ENCODE data around the gene MAGI2. TPM values are rescaled to one million over a fixed set of nuclear protein-coding genes. Genes with fewer than 3 reads are reported as not detected.

Gene MAGI2
- polyA plus RNA-seq, 3 donors: 0.03 to 0.11 TPM; not detected in 1

DNA sequence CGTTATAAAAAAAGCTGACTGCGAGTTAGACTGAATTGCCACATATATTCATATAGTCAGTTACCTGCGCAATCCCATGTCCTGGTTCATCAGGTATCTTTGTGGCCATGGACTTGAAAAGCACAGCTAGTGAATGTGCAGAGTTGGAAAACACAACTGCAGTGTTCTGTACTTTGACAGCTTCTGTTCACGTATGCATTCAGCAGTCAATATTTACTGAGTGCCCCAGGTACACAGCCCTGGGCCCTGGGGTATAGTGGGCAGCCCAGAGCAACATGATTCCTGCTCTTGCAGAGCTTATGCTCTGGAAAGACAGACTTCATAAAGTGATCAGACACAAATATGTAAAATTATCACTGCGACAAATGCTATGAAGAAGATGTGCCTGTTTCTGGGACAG is 1341.0 kb downstream of the MAGI2 start:
- Mint-ChIP-seq H3K27ac (no peak overlapping the region), H3K4me1 (no peaks in the 10 kb centered on the region), H3K27me3 (ENCODE audit: low read depth in 3 of 3) (peaks cover 0 to 5% (median 0%) of the 10 kb centered on the region in 3 donors), H3K4me3 (no peak overlapping the region), H3K36me3 (no peaks in the 10 kb centered on the region), H3K9me3 (peaks cover under 1 to 6% (median 3%) of the 10 kb centered on the region in 7 donors)
- WGBS (ENCODE audit: insufficient coverage): 100% methylated on average over 3 of the region's 5 CpGs
- no peaks in the 10 kb centered on the region for H3K27me3 ChIP-seq (ENCODE audit: control insufficient read depth in 2 of 2, insufficient read depth in 2 of 2, low read length in 2 of 2)
- no peak overlapping the region for H3K27ac ChIP-seq (ENCODE audit: low read depth in 1 of 2, low read length in 2 of 2)
- no peaks in the 10 kb centered on the region for H4K20me1 ChIP-seq (ENCODE audit: insufficient read depth, low read length)
- H3K4me2 ChIP-seq (replicated peaks; ENCODE audit: extremely low read depth, low read length, poor library complexity, severe bottlenecking): no peak overlapping the region
- TF ChIP-seq CTCF (IDR thresholded peaks at IDR 0.05): no peak
- H3K79me2 ChIP-seq (ENCODE audit: insufficient read depth, low read length): no peaks in the 10 kb centered on the region
- no peak overlapping the region for H3K4me3 ChIP-seq (replicated peaks in 1 of 3; ENCODE audit: low read depth in 2 of 3, low read length in 3 of 3)
- H3K4me1 ChIP-seq (ENCODE audit: control insufficient read depth in 1 of 2, insufficient read depth in 2 of 2, low read length in 2 of 2): no peaks in the 10 kb centered on the region
- H3K9me3 ChIP-seq (replicated peaks in 1 of 2; ENCODE audit: control insufficient read depth in 1 of 2, insufficient read depth in 1 of 2, low read length in 2 of 2): no peaks in the 10 kb centered on the region
- no peak overlapping the region for H2AFZ ChIP-seq (ENCODE audit: insufficient read depth, low read depth, low read length, poor library complexity, severe bottlenecking)
- DNase-seq: no peak
- no peaks in the 10 kb centered on the region for H3K36me3 ChIP-seq (replicated peaks in 1 of 2; ENCODE audit: control insufficient read depth in 1 of 2, insufficient read depth in 2 of 2, low read length in 2 of 2)
- H3K9ac ChIP-seq (ENCODE audit: insufficient read depth, low read length, poor library complexity, severe bottlenecking): no peak overlapping the region
- intact Hi-C loops (cut with micrococcal nuclease): no loop called here

- Mint-ChIP-seq H3K9me3 (peaks cover 1 to 7% (median 3%) of the 10 kb centered on the region in 7 donors), H3K27me3 (ENCODE audit: low read depth in 3 of 3) (peaks cover 0 to 5% (median 0%) of the 10 kb centered on the region in 3 donors)
- WGBS (ENCODE audit: insufficient coverage): no CpG with 5 or more reads among the region's 3 CpGs
Observed at GRCh38 chr7:78111386-78111785, 1342.1 kb downstream of the MAGI2 start.

More at GRCh38 chr7:78111386-78111785, 1342.1 kb downstream of the MAGI2 start:
- H3K79me2 ChIP-seq (ENCODE audit: insufficient read depth, low read length): no peaks in the 10 kb centered on the region
- H3K9ac ChIP-seq (ENCODE audit: insufficient read depth, low read length, poor library complexity, severe bottlenecking): no peak overlapping the region
- Mint-ChIP-seq H3K36me3 (no peaks in the 10 kb centered on the region), H3K27ac (no peak overlapping the region), H3K4me3 (no peak overlapping the region), H3K4me1 (no peaks in the 10 kb centered on the region)
- H3K27me3 ChIP-seq (ENCODE audit: control insufficient read depth in 2 of 2, insufficient read depth in 2 of 2, low read length in 2 of 2): no peaks in the 10 kb centered on the region
- H3K27ac ChIP-seq (ENCODE audit: low read depth in 1 of 2, low read length in 2 of 2): no peak overlapping the region
- no peak overlapping the region for H3K4me2 ChIP-seq (replicated peaks; ENCODE audit: extremely low read depth, low read length, poor library complexity, severe bottlenecking)
- intact Hi-C loops (cut with micrococcal nuclease): no loop called here
- no peaks in the 10 kb centered on the region for H4K20me1 ChIP-seq (ENCODE audit: insufficient read depth, low read length)
- no peaks in the 10 kb centered on the region for H3K36me3 ChIP-seq (replicated peaks in 1 of 2; ENCODE audit: control insufficient read depth in 1 of 2, insufficient read depth in 2 of 2, low read length in 2 of 2)
- no peaks in the 10 kb centered on the region for H3K4me1 ChIP-seq (ENCODE audit: control insufficient read depth in 1 of 2, insufficient read depth in 2 of 2, low read length in 2 of 2)
- H3K4me3 ChIP-seq (replicated peaks in 1 of 3; ENCODE audit: low read depth in 2 of 3, low read length in 3 of 3): no peak overlapping the region
- no peaks in the 10 kb centered on the region for H3K9me3 ChIP-seq (replicated peaks in 1 of 2; ENCODE audit: control insufficient read depth in 1 of 2, insufficient read depth in 1 of 2, low read length in 2 of 2)
- TF ChIP-seq CTCF (IDR thresholded peaks at IDR 0.05): no peak
- no peak for DNase-seq
- no peak overlapping the region for H2AFZ ChIP-seq (ENCODE audit: insufficient read depth, low read depth, low read length, poor library complexity, severe bottlenecking)

All from CD14-positive monocyte (primary cell).